Parathyroid adenoma (tissue), 2 donors: ENCODE measurements around the gene SLC2A6.

Experiments
- H2AFZ ChIP-seq: fragments of 300-600 bp; sonication (generic); one replicate; pipeline ENCODE4 v1.7.0; 2017; ENCODE audit warnings: antibody characterized with exemption, mild to moderate bottlenecking
- H3K27ac ChIP-seq: fragments of 300-600 bp; sonication (generic); one replicate; pipeline ENCODE4 v1.7.0; 2017
- H3K27me3 ChIP-seq: fragments of 300-600 bp; sonication (generic); one replicate; pipeline ENCODE4 v1.7.0; 2017; ENCODE audit warnings: low read length; ENCODE audit not compliant: control insufficient read depth, insufficient read depth
- H3K36me3 ChIP-seq: fragments of 300-600 bp; sonication (generic); one replicate; pipeline ENCODE4 v1.7.0; 2017; ENCODE audit warnings: low read length; ENCODE audit not compliant: control insufficient read depth, insufficient read depth
- H3K4me1 ChIP-seq: fragments of 300-600 bp; sonication (generic); one replicate; pipeline ENCODE4 v1.7.0; 2017; ENCODE audit warnings: control low read depth
- H3K4me2 ChIP-seq: fragments of 300-600 bp; sonication (generic); one replicate; pipeline ENCODE4 v1.7.0; 2017; ENCODE audit warnings: low read length
- H3K4me3 ChIP-seq: fragments of 300-600 bp; sonication (generic); one replicate; pipeline ENCODE4 v1.7.0; 2017; ENCODE audit warnings: low read depth, low read length
- H3K79me2 ChIP-seq: fragments of 300-600 bp; sonication (generic); one replicate; pipeline ENCODE4 v1.7.0; 2017; ENCODE audit warnings: control low read depth
- H3K9ac ChIP-seq: fragments of 300-600 bp; sonication (generic); one replicate; pipeline ENCODE4 v1.7.0; 2017; ENCODE audit warnings: mild to moderate bottlenecking
- H3K9me3 ChIP-seq: fragments of 300-600 bp; sonication (generic); one replicate; pipeline ENCODE4 v1.7.0; 2017; ENCODE audit warnings: low read length; ENCODE audit not compliant: control insufficient read depth
- CTCF ChIP-seq: fragments of 300-600 bp; sonication (generic); IDR thresholded peaks from one replicate; pipeline ENCODE4 v1.7.0; 2017; ENCODE audit warnings: antibody characterized with exemption, mild to moderate bottlenecking
- donor health status: primary hyperparathyroidism.

The SLC2A6 gene

DNA sequence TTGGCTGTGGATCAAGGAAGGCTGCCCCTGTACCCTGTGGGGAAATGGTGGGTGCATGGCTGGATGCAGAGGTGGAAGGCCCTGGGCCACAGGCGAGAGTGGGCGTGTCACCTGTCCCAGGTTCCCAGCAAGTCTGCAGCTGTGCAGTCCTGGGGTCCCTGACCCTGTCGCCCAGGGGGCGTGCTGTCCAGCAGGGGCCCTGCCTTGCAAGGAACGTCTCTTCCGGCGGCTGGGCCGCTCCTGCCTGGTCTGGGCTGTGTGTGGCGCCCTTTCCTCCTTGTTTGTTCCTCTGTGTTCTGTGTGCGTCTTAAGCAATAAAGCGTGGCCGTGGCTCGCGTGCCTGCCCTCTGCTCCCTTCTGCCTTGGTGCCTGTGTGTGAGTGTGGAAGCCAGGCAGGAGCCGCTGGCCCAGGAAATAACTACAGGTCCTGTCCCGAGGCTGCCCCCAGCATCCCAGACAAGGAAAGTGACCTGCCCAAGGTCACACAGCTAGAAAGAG, 8.4 kb downstream of the SLC2A6 start:
- no peak overlapping the region for H2AFZ ChIP-seq
- H3K9me3 ChIP-seq = no peaks in the 10 kb centered on the region
- no peak for TF ChIP-seq CTCF
- H3K36me3 ChIP-seq = no peaks in the 10 kb centered on the region
- H3K27me3 ChIP-seq = no peaks in the 10 kb centered on the region
- H3K4me2 ChIP-seq = no peak overlapping the region
- H3K4me1 ChIP-seq = peaks cover 6% of the 10 kb centered on the region
- no peaks in the 10 kb centered on the region for H3K79me2 ChIP-seq
- H3K9ac ChIP-seq = no peak overlapping the region
- H3K27ac ChIP-seq = no peak overlapping the region
- no peak overlapping the region for H3K4me3 ChIP-seq

DNA sequence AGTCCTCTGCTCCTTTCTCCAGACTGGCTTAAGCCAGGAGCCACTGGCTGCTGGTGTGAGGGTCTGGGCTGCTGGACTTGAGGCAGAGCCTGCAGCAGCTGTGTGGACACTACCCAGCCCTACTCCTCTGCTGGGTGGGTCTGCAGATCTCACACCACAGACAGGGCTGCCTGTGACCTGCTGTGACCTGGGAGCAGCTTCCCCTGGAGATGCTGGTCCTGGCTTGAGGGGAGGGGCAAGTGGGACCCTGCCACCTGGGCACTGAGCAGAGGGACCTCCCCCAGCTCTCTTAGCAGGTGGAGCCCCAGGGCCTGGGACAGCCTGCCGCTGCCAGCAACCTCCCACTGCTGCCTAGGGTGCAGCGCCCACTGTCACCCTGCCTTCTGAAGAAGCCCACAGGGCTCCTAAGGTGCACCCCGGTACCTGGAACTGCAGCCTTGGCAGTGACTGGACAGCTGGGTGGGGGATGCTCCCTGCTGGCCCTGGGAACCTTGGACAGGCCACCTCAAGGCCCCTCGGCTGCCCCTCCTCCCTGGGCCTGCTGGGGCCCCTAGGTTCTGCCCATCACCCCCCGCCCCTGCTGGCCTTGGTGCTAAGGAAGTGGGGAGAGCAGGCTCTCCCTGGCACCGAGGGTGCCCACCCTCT, 10.0 kb downstream of the SLC2A6 start:
- H3K79me2 ChIP-seq = no peaks in the 10 kb centered on the region
- H3K4me3 ChIP-seq = no peak overlapping the region
- H3K4me2 ChIP-seq = no peak overlapping the region
- H3K27me3 ChIP-seq = no peaks in the 10 kb centered on the region
- H3K36me3 ChIP-seq = no peaks in the 10 kb centered on the region
- no peak overlapping the region for H3K9ac ChIP-seq
- no peak for TF ChIP-seq CTCF
- H3K9me3 ChIP-seq = no peaks in the 10 kb centered on the region
- H3K4me1 ChIP-seq = peaks cover 9% of the 10 kb centered on the region
- no peak overlapping the region for H3K27ac ChIP-seq
- H2AFZ ChIP-seq = no peak overlapping the region

DNA sequence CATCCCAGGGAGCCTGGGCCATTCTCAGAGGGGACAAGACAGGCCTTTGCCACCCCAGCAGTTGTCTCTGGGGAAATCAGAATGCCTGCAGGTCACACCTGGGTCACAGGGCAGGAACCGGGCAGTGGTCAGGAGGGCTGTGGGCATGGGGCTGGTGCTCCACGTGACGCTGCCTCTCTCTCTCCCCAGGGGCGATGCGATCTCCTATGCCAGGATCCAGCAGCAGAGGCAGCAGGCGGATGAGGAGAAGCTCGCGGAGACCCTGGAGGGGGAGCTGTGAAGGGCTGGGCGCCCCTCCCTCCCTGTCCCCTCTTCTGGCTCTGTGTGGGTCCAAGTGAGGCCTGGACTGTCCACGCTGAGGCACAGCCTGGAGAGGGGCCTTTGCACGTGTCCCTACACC, 10.5 kb downstream of the SLC2A6 start:
- TF ChIP-seq CTCF = no peak
- H3K27ac ChIP-seq = no peak overlapping the region
- H3K36me3 ChIP-seq = no peaks in the 10 kb centered on the region

DNA sequence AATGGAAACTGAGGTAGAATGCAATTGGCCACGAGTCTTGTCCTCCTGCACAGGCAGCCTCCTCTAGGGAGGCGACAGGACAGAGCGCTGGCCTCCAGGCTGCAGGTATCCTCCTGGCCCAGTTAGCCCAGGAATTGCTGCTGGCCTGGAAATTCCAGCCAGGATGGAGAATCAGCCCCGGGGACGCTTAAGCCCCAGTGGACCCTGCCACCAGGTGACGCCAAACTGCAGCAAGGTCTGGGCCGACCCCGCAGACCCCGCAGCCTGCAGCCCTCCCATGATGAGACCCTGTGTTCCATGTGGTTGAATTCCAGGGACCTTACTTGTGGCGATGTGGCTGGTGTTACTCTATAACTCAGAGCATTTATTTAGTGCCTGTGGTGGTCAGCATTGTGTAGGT, 11.8 kb downstream of the SLC2A6 start:
- no peak overlapping the region for H3K4me3 ChIP-seq
- no peaks in the 10 kb centered on the region for H3K27me3 ChIP-seq
- no peaks in the 10 kb centered on the region for H3K79me2 ChIP-seq
- H3K4me2 ChIP-seq = no peak overlapping the region
- no peak overlapping the region for H3K9ac ChIP-seq
- no peak for TF ChIP-seq CTCF
- H3K4me1 ChIP-seq = peaks cover 22% of the 10 kb centered on the region
- H3K27ac ChIP-seq = no peak overlapping the region
- no peak overlapping the region for H2AFZ ChIP-seq
- H3K36me3 ChIP-seq = no peaks in the 10 kb centered on the region
- H3K9me3 ChIP-seq = no peaks in the 10 kb centered on the region

More for the DNA sequence above, 10.5 kb downstream of the SLC2A6 start:
- H3K27me3 ChIP-seq = no peaks in the 10 kb centered on the region
- H3K4me1 ChIP-seq = peaks cover 11% of the 10 kb centered on the region
- no peak overlapping the region for H3K4me2 ChIP-seq
- H3K4me3 ChIP-seq = no peak overlapping the region
- H3K79me2 ChIP-seq = no peaks in the 10 kb centered on the region
- no peak overlapping the region for H2AFZ ChIP-seq
- H3K9me3 ChIP-seq = no peaks in the 10 kb centered on the region
- H3K9ac ChIP-seq = no peak overlapping the region

DNA sequence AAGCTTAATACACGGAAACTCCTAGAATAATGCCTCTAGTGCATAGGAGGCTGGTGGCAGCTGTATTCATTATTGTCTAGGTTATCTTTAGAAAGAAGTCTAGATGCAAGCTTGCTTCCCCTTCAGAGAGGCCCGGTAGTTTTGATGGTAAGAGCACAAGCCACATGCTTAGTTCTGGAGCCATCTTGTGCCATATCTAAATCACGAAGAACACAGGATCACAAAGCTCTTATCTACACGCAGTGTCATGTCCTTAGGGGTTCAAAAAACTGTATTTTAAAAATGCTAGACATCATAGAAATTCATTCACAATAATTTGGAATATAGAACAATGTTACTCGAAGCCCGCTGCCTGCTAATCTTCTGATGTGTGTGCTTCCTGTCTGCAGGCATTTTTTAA, 12.9 kb downstream of the SLC2A6 start:
- no peak overlapping the region for H3K4me2 ChIP-seq
- no peaks in the 10 kb centered on the region for H3K27me3 ChIP-seq
- TF ChIP-seq CTCF = no peak
- H3K27ac ChIP-seq = no peak overlapping the region
- no peak overlapping the region for H3K4me3 ChIP-seq
- H3K79me2 ChIP-seq = no peaks in the 10 kb centered on the region
- no peak overlapping the region for H3K9ac ChIP-seq
- no peak overlapping the region for H2AFZ ChIP-seq
- H3K9me3 ChIP-seq = no peaks in the 10 kb centered on the region
- H3K4me1 ChIP-seq = peaks cover 21% of the 10 kb centered on the region
- no peaks in the 10 kb centered on the region for H3K36me3 ChIP-seq
